SU-DHL-6 (cell line): ENCODE data around the gene NAA10.

Experiments
- H2AFZ ChIP-seq: fragments of 200-600 bp; sonication (generic); 2 replicates; pipeline ENCODE4 v1.6.1; 2014; ENCODE audit warnings: low read depth, mild to moderate bottlenecking, moderate library complexity, mixed read lengths, antibody characterized with exemption, low read length; ENCODE audit not compliant: severe bottlenecking
- H3F3A ChIP-seq: fragments of 200-600 bp; shearing (Covaris generic); 2 replicates; pipeline ENCODE4 v1.6.0; 2016; ENCODE audit warnings: antibody characterized with exemption, mild to moderate bottlenecking; ENCODE audit not compliant: insufficient read depth
- H3K27ac ChIP-seq: fragments of 200-600 bp; sonication (generic); 2 replicates; pipeline ENCODE4 v1.5.1; 2016; ENCODE audit warnings: low read depth, mild to moderate bottlenecking, low read length, moderate library complexity, mixed read lengths
- H3K27me3 ChIP-seq: fragments of 200-600 bp; sonication (generic), shearing (Covaris generic); 2 replicates; pipeline ENCODE4 v1.6.0; 2014; ENCODE audit warnings: mild to moderate bottlenecking, low read length
- H3K36me3 ChIP-seq: fragments of 200-600 bp; sonication (generic); 2 replicates; pipeline ENCODE4 v1.6.1; 2014; ENCODE audit warnings: mild to moderate bottlenecking, low read length, mixed read lengths
- H3K4me2 ChIP-seq: fragments of 300-600, 200-600 bp; shearing (Covaris generic), sonication (generic); 2 replicates; pipeline ENCODE4 v1.6.0; 2014; ENCODE audit warnings: low read length, low read depth, mild to moderate bottlenecking; ENCODE audit not compliant: poor library complexity, severe bottlenecking
- H3K4me3 ChIP-seq: fragments of 200-600 bp; sonication (generic); 2 replicates; pipeline ENCODE4 v1.5.1; 2014; ENCODE audit warnings: antibody characterized with exemption, low read length, mild to moderate bottlenecking, mixed read lengths; ENCODE audit not compliant: insufficient read depth, poor library complexity, severe bottlenecking
- H3K79me2 ChIP-seq: fragments of 200-600 bp; sonication (generic); 2 replicates; pipeline ENCODE4 v1.6.1; 2014; ENCODE audit warnings: mild to moderate bottlenecking, low read length, moderate library complexity; ENCODE audit not compliant: insufficient read depth
- H3K9ac ChIP-seq: fragments of 200-600 bp; sonication (generic); 2 replicates; pipeline ENCODE4 v1.7.0; 2014; ENCODE audit warnings: mild to moderate bottlenecking, low read length
- H3K9me2 ChIP-seq: fragments of 200-600 bp; sonication (generic); replicated peaks from 2 replicates; pipeline ENCODE4 v1.6.1; 2014; ENCODE audit warnings: low read length; ENCODE audit not compliant: insufficient read depth
- H3K9me3 ChIP-seq: fragments of 200-600 bp; sonication (generic); 2 replicates; pipeline ENCODE4 v1.6.1; 2014; ENCODE audit warnings: low read length, mixed read lengths; ENCODE audit not compliant: insufficient read depth
- H4K20me1 ChIP-seq: fragments of 200-600 bp; sonication (generic); 2 replicates; pipeline ENCODE4 v1.6.1; 2014; ENCODE audit warnings: low read depth, mild to moderate bottlenecking, antibody characterized with exemption, low read length, moderate library complexity, mixed read lengths
- EZH2phosphoT487 ChIP-seq: fragments of 200-600 bp; sonication (generic), shearing (Covaris generic); conservative IDR thresholded peaks from 2 replicates; pipeline ENCODE4 v1.6.1; 2018; ENCODE audit warnings: mild to moderate bottlenecking, antibody characterized with exemption, low read length, moderate library complexity, mixed read lengths
- TF ChIP-seq, protein P1 (sequence below): fragments of 200-600 bp; sonication (generic); IDR thresholded peaks from one replicate; pipeline ENCODE4 v1.5.1; 2017; ENCODE audit warnings: antibody characterized with exemption, mild to moderate bottlenecking, low read length, moderate library complexity; ENCODE audit not compliant: insufficient read depth, poor library complexity, severe bottlenecking

Gene NAA10

DNA sequence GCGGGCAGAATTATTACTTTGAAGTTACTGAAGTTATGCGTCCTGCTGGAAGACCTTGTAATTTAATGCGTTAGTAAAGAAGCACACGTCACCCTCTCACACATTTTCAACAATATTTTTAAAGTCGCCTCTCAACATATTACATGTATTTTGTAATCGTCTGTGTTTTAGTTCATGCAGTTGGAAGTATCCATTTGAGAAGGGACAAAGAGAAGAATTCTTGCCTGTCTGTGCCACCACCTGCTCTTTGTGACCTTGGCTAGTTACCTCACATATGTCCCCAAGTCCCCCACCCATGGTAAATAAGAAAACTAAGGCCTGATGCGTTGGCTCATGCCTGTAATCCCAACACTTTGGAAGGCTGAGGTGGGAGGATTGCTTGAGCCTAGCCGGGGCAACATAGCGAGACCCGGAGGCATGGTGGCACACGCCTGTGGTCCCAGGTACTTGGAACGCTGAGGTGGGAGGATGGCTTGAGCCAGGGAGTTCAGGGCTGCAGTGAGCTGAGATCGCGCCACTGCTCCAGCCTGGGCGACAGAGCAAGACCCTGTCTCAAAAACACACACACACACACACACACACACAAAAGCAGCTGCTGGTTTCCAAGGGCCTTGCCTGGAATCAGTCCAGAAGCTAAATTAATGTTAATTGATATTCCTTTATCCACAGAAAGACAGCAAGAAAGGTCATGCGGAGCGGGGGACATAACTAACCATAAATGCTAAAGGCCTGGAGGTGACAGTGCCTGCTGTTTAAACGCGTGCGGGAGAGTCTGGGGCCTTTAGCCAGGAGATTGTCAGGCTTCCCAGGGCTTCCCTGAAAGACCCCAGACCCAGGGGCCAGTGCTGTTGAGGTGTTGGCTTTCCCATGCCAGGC is 38.5 kb upstream of the NAA10 start:
- Histone ChIP-seq H3K79me2 (peaks cover 31% of the 10 kb centered on the region), H4K20me1 (peaks cover 3% of the 10 kb centered on the region; the same call in 1 of the 2 replicates), H3K36me3 (0 out of 2 replicates have a peak, but pooled peaks cover 1% of the 10 kb centered on the region), H3K9me3 (no peaks in the 10 kb centered on the region), H3K4me2 (peak overlapping the region; percentile 64), H3K4me3 (peak overlapping the region; percentile 49), H3K9ac (peak overlapping the region; percentile 100), H3K27me3 (no peaks in the 10 kb centered on the region), H3K9me2 (no peaks in the 10 kb centered on the region), H3F3A (peaks cover 4% of the 10 kb centered on the region; the same call in 1 of the 2 replicates), H2AFZ (peak overlapping the region; percentile 9), H3K27ac (peak overlapping the region; percentile 99)
- TF ChIP-seq, protein P1, sequence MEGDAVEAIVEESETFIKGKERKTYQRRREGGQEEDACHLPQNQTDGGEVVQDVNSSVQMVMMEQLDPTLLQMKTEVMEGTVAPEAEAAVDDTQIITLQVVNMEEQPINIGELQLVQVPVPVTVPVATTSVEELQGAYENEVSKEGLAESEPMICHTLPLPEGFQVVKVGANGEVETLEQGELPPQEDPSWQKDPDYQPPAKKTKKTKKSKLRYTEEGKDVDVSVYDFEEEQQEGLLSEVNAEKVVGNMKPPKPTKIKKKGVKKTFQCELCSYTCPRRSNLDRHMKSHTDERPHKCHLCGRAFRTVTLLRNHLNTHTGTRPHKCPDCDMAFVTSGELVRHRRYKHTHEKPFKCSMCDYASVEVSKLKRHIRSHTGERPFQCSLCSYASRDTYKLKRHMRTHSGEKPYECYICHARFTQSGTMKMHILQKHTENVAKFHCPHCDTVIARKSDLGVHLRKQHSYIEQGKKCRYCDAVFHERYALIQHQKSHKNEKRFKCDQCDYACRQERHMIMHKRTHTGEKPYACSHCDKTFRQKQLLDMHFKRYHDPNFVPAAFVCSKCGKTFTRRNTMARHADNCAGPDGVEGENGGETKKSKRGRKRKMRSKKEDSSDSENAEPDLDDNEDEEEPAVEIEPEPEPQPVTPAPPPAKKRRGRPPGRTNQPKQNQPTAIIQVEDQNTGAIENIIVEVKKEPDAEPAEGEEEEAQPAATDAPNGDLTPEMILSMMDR = no peak
- no peak for TF ChIP-seq EZH2phosphoT487

DNA sequence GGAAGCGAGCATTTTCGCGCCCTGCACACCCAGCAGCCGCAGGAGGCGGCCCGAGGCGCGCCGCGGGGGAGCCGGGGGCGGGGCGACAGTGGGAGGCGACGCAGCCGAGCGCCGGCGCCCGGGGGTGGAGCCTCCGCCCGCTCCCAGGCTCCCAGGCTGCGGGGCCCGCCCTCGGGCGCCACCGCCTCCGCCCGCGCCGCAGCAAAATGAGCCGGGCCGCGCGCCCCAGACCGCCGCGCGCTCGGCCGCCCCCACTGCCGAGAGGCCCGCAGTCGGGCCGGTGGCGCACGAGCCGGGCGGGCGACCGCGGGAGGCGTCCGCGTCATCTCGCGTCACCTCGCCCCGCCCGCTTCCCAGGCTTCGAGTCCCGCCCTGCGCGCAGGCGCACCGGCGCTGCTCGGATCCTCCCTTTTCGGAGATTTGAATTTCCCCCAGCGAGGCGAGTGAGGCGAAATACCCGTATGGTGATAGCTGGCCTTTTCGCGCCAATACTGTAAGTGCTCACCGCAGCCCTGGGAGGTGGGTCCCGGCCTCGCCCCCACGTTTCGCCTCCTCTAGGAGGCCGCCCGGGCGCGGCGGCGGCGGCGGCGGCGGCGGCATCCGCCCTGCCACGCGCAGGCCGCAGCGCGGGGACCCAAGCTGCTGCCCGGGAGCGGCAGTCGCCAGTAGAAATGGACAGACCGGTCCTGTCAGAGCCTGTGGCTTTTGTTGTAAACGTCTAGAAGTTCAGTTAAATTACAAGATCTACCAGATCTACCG is 37.7 kb upstream of the NAA10 start, which contains the start of gene TMEM187:
Gene TMEM187, plus strand, starts transcription at position 387 of the 759 bp plus-strand sequence. CDS start 9,309 bp downstream, outside the sequence.
- TF ChIP-seq EZH2phosphoT487 = no peak
- TF ChIP-seq, protein P1 = no peak
- H3K79me2 ChIP-seq = peaks cover 39% of the 10 kb centered on the region
- peak within 1 kb of the TSS; percentile 9 for H2AFZ ChIP-seq

DNA sequence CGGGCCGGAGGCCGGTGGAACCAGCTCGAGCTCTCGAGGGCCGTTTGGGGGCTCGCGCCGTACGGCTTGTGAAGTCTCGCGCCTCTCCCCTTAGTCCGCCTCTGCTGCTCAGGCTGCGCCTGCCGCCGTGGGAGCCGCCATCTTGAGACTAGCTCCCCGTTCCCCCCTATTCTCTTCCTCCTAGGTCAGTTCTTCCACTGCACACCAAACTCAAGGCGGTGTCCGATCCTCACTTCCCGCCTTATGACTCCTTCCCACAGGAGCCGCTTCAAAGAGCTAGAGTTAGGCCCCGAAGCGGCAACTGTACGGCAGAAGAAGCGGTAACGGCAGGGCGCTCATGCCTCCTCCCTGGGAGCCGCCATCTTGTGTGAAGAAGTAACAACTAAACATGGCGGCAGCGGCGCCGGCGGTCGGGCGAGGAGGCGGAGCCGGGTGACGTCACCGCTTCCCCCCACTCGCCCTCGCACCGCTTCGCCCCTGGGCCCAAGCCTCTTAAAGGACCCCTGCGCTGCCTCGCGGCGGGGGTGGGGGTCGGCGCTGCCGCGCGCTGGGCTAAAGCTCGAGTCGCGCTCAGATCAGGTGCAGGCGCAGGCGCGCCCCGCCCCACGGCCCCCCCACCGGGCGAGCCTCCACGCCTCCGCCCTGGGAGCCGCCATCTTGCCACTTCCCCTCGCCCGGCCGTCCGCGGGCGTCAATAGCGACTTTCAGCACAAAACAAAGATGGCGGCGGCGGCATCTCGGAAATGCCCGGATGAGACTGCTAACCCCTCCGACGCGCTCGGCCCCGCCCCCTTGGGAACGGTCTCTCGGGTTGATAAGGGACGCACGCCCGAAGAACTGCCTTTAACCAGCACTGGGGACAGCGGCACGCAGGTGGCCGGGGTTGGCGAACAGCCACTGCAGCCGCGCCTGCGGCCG is 36.9 kb upstream of the NAA10 start, which contains the start of gene HCFC1:
Gene HCFC1, minus strand, starts transcription at position 369 of the 918 bp plus-strand sequence. CDS start 978 bp downstream, outside the sequence.
- peak within 1 kb of the TSS; percentile 100 for H3K9ac ChIP-seq
- H3K79me2 ChIP-seq = peaks cover 48% of the 10 kb centered on the region
- TF ChIP-seq, protein P1 = no peak
- TF ChIP-seq EZH2phosphoT487 = no peak
- no peak within 1 kb of the TSS for H2AFZ ChIP-seq
- no peaks in the 10 kb centered on the region for H3K9me2 ChIP-seq
- no peaks in the 10 kb centered on the region for H3K27me3 ChIP-seq
- H3K4me2 ChIP-seq = peak within 1 kb of the TSS; percentile 96
- peaks cover 12% of the 10 kb centered on the region for H4K20me1 ChIP-seq
- H3K9me3 ChIP-seq = no peaks in the 10 kb centered on the region
- peak within 1 kb of the TSS; percentile 99 for H3K27ac ChIP-seq
- 0 out of 2 replicates have a peak, but pooled peaks cover 4% of the 10 kb centered on the region for H3K36me3 ChIP-seq
- peak within 1 kb of the TSS; percentile 96 for H3K4me3 ChIP-seq
- H3F3A ChIP-seq = peaks cover 4% of the 10 kb centered on the region; the same call in 1 of the 2 replicates

More for the DNA sequence above, 37.7 kb upstream of the NAA10 start, which contains the start of gene TMEM187:
- peaks cover 9% of the 10 kb centered on the region; the same call in 1 of the 2 replicates for H4K20me1 ChIP-seq
- no peaks in the 10 kb centered on the region for H3K27me3 ChIP-seq
- H3K4me3 ChIP-seq = peak within 1 kb of the TSS; percentile 96
- peak within 1 kb of the TSS; percentile 96 for H3K4me2 ChIP-seq
- no peaks in the 10 kb centered on the region for H3K9me2 ChIP-seq
- peaks cover 4% of the 10 kb centered on the region; the same call in 1 of the 2 replicates for H3F3A ChIP-seq
- 0 out of 2 replicates have a peak, but pooled peaks cover 4% of the 10 kb centered on the region for H3K36me3 ChIP-seq
- no peaks in the 10 kb centered on the region for H3K9me3 ChIP-seq
- peak within 1 kb of the TSS; percentile 100 for H3K9ac ChIP-seq
- peak within 1 kb of the TSS; percentile 99 for H3K27ac ChIP-seq
